HG02588 (cell line): ENCODE results near the gene SEMA6B.

Source experiments
- ATAC-seq: cut with Tn5 transposase; IDR thresholded peaks from one replicate; pipeline ENCODE4 v1.9.1; 2021; ENCODE audit warnings: mild to moderate bottlenecking, moderate library complexity; ENCODE audit not compliant: unreplicated experiment

SEMA6B gene

GRCh38 chr19:4588291-4588761 is 28.8 kb upstream of the SEMA6B start:
- ATAC-seq: no peak

- no peak for ATAC-seq
Measured at GRCh38 chr19:4587527-4587926, 28.0 kb upstream of the SEMA6B start.

GRCh38 chr19:4586691-4587090 is 27.2 kb upstream of the SEMA6B start:
- ATAC-seq: no peak

GRCh38 chr19:4586245-4586644 is 26.8 kb upstream of the SEMA6B start:
- no peak for ATAC-seq

- ATAC-seq: no peak
Measured at GRCh38 chr19:4585556-4585955, 26.1 kb upstream of the SEMA6B start.

GRCh38 chr19:4584670-4585460 is 25.4 kb upstream of the SEMA6B start:
- no peak for ATAC-seq

- ATAC-seq: no peak
Measured at GRCh38 chr19:4583961-4584669, 24.6 kb upstream of the SEMA6B start.

- no peak for ATAC-seq
Measured at GRCh38 chr19:4582980-4583842, 23.7 kb upstream of the SEMA6B start.

- ATAC-seq: no peak
Measured at GRCh38 chr19:4581666-4582553, 22.4 kb upstream of the SEMA6B start.

GRCh38 chr19:4580961-4581665 is 21.6 kb upstream of the SEMA6B start:
- ATAC-seq: no peak

GRCh38 chr19:4580021-4580901 is 20.8 kb upstream of the SEMA6B start:
- no peak for ATAC-seq

GRCh38 chr19:4579389-4579788 is 19.9 kb upstream of the SEMA6B start:
- ATAC-seq: no peak

GRCh38 chr19:4578552-4579248 is 19.2 kb upstream of the SEMA6B start:
- ATAC-seq: no peak

GRCh38 chr19:4577020-4577782 is 17.7 kb upstream of the SEMA6B start:
- ATAC-seq: no peak

- no peak for ATAC-seq
Measured at GRCh38 chr19:4576016-4576933, 16.8 kb upstream of the SEMA6B start.

GRCh38 chr19:4575267-4576015 is 16.0 kb upstream of the SEMA6B start:
- ATAC-seq: no peak
